ENCODE results near the gene DUSP10.

Gene DUSP10

DNA sequence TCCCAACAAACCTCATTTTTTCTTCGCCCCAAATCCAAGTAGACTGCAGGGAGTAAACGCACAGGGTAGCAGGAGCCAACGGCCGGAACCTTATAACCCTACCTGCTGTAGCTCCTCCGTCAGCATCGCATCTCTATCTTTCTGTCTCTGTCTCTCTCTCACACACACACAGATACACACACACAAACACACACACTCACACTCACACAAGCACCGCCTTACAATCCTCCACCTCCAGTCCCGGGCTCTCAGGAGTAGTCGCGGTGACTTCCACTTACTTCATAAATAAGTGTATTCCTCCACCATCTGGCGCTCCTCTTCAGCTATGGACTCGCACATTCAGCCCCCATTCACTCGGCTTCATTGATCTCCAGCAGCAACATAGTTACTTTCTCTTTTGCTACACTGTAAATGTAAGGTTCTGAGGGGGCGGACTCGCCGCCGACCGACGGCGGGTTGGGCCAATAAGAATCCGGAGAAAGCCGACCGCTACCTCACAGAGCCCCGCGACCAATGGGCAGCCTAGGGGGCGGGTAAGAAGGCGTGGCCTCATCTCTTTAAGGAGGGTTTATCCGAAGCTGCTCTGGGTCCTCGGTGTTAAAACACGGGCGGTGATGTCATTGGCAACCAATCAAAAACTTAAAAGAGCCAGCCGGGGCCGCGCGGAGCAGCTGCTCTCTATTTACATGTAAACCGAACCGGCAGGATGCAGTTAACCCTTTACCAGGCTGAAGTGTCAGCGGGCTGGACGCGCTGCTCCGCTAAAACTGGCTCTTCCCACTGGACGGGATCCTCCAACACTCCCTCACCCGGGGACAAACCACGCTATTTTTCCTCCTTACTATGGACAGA is at the start of gene DUSP10:
Gene DUSP10, minus strand, starts transcription at position 387 of the 852 bp plus-strand sequence. CDS start 2,345 bp downstream, outside the sequence.
- peak; percentile 96 for DNase-seq (ENCODE audit: low spot score)

DNA sequence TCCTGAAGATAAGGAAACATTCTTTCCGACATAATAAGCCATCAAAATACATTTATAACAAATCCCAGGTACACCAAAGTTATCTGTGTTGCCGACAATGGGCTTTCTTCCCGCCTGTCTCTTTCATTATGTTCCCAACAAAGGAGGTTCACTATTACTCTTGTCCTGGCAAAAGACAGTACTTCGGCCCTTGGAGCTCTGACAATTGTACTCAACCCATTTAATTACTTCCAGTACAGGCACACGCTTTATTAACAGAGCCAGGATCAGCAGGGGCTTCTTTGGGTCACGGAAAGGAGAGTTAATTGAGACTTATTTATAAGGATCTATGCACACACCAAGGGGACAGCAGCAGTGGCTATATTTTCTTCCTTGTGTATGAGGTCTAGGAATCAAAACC is 46.6 kb upstream of the DUSP10 start:
- no peak for DNase-seq (ENCODE audit: low spot score)

DNA sequence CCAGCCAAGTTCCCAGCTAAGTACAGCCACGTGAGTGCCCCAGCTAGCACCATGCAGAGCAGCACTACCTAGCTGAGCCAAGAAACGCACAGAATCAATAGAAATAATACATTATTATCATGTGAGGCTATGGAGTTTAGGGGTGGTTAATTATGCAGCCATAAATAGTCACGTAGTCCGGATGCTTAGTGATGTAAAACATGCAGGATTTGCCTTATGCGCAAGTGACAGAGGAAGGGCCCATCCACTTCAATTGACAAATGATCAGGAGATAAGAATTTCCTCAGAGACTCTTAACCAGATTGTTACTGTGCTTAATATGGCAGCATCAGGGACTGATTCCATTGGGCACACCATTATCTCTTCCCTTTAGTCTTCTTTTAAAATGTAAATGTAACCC is 44.8 kb upstream of the DUSP10 start:
- DNase-seq (ENCODE audit: low spot score) = no peak

DNA sequence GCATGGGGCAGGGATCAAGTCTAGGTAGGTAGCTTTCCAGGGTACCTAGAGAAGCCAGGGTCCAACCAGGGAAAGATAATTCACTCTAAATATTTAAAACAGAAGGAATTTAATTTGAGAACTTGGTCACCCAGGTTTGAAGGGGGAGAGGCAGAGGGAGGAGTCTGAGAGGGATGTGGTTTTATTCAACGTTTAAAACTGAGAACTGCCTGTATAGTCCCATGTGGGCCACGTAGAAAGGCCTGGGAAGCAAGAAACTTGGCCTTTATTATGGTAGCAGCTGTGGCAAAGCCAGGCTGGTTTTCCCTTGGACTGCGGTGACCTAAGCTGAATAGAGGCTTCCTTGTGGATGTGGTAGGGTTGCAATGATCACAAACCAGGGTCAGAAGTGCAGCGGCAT is 42.0 kb upstream of the DUSP10 start:
- no peak for DNase-seq (ENCODE audit: low spot score)

DNA sequence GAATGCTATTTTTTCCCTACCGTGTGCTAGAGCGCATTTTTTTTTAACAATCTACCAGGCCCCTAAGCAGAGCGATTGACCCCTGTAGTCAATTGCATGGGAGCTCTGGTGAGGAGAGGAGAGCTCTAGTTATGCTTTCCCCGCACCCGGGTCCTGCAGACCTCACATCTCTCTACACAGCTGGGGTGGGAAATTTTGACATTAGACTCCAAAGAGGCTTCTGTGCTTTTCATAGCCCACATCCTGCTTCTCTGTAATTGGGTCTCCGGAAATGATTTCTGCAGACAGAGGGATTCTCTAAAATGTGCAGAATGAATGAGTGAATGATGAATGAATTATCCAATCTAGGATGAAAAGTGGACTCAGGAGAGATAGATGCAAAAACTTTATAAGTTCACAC is 41.5 kb upstream of the DUSP10 start:
- DNase-seq (ENCODE audit: low spot score) = no peak

DNA sequence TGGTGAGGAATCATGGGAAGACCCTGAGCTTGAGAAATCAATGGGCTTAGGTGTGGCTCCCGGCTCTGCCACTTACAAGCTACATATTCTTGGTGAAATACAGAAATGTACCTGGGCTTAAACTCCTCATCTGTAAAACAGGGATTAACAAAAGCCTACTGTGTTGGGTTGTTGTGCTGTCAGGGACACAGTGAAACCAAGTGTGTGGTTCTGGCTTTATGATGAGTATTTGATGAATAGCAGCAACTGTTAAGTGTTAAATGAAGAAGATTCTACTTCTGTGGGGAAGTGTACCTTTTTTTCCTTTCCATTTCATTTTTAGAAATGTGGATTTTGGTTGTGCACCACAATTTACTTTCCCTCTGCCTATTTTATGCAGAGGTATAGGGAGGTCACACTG is 41.1 kb upstream of the DUSP10 start:
- DNase-seq (ENCODE audit: low spot score) = no peak

DNA sequence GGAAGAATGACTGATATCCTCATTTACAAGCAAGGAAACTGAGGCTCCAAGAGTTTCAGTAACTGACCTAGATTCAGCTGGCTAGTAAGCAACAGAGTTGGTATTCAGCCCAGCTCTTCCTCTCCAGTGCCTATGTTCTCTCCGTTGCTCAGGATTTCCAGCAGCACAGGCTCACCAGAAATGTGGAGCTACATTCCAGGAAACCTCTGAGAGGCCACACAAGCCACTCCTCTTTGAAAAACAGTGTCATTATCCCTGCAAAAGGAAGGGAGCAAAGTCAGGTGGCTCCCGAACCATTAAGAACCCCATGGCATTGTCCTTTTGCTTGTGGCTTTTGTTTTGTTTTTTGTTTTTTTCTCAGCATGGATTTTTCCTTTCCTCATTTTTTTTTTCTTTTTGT is 40.6 kb upstream of the DUSP10 start:
- DNase-seq (ENCODE audit: low spot score) = no peak

DNA sequence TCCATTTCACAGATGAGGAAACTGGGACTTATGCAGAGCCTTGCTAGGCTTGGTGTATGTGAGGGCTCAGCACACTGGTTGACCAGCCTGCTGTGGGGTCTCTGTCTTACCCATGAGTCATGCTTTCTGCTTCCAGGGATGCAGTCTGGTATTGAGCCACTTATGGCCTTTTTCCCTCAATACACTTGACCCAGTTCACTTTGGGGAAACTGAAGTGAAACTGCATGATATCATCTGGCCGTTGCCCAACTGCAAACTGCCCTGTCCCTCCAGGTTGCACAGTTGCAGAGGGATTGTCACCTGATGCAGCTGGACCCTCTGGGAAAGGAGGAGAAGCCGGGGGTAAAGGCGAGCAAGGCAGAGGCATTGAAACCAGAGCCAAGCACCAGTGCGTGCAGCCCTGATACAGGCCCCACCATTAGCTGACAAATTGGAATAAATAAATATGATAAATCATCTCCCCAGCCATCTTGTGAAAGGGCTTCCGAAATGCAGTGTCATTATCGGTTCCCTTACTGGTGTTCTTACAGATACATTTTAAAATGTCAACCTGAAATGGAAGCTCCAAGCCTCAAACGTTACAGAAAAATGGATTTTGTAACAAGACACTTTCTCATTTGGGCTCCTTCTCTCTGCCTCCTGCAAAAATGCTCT is 39.3 kb upstream of the DUSP10 start:
- DNase-seq (ENCODE audit: low spot score) = no peak

DNA sequence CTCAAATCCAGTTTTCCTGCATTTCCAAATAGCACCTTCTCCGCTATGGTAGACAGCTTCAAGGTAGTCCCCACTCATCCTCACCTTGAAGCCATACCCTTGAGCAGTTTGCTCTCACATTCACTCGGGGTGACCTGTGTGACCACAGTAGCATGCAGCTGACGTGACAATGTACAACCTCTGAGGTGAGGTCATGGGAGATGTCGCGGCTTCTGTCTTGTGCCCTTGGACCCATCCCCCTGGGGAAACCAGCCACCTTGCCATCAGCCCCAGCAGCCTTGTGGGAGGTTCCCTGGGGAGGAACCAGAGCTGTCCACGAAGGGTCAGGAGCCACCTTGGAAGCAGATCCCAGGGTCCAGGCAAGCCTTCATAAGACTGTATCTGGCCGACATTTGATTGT is 38.3 kb upstream of the DUSP10 start:
- DNase-seq (ENCODE audit: low spot score) = no peak

DNA sequence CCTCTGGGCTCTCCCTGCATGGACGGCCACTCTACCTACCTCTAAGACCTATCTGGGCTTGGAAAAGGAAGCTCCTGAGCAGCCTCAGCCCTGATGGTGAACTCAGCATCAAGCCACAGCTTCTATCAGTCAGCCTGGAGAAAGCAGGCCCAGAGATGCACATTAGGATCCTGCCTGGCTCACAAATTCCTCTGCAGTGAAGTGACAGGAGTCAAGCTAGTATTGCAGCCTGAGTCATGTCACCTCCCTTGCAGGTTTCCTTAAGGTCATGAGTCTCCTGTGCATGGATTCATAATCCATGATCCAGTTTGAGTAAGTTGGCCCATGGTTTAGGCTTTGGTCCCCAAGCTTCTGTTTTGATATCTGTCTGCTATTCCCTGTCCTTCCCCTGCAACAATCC is 37.9 kb upstream of the DUSP10 start:
- DNase-seq (ENCODE audit: low spot score) = no peak

DNA sequence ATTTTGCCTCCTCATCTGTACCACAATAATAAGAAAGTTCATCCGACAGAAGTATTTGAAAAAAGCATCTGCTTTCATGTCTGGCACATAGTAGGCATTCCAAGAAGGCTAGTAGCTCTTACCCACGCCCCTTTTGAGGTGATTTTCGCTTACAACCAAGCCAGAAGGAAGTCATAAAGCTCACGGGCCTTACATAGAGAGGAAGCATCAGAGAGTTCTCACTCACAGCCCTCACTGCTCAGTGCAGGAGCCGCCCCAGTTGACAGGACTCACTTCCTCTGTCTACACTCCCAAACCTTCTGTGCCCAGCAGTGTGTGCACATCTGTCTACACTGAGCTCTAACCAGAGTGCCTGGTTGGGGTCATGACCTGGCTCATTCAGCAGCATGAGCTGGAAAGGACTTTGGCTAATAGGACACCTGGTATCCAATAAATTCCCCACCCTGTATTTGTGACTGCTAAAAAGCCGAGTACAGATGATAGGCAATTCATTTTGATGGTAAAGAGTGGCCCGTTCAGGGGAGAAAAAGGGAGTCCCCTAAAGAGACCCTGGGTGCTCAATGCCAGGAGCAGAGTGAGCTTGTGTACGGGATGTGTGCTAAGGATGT is 36.8 kb upstream of the DUSP10 start:
- DNase-seq (ENCODE audit: low spot score) = no peak

DNA sequence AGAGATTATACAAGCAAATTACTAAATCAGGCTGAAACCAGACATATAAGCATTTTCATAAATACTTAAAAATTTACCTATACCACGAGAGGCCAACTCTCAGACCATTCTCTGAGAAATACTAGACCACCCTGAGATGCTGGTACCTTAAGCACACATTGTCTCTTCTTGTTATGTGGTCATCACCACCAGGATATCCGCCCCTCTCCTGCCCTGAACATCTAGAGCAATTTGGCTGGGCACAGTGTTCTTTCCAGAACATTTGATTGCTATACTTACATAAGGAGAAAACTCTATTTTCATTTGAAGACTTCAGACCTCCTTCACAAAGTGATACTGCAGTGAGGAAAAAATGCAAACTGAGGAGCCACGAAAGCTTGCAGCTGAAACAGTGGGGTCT is 36.2 kb upstream of the DUSP10 start:
- no peak for DNase-seq (ENCODE audit: low spot score)

DNA sequence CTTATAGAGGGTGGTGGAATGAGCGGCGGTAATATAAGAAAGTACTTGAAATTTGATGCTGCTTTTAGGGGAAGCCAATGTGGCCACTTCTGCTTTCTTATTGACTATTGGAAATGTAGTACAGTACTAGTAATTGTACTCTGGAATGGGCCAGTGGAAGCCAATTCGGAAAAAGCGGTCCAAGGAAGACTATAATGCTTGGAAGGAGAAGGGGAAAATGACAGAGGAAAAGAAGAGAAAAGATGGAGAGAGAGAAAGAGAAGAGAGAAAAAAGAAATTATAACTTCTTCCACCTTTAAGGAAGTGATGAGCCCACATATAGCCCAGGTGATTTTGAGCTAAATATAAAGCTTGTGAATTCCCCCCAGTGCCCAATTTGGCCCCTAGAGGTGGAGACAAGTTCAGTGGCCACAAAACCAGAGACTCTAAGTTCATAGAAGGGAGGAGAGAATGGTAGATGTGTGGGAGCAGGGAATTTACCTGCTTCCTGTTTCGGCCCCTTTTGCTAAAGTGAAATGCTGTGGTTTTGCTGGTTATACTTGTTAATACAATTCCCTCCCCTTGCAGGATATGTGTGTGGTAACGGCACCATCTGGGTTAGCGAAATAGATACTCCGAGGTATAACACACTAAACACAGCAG is 35.7 kb upstream of the DUSP10 start:
- no peak for DNase-seq (ENCODE audit: low spot score)

DNA sequence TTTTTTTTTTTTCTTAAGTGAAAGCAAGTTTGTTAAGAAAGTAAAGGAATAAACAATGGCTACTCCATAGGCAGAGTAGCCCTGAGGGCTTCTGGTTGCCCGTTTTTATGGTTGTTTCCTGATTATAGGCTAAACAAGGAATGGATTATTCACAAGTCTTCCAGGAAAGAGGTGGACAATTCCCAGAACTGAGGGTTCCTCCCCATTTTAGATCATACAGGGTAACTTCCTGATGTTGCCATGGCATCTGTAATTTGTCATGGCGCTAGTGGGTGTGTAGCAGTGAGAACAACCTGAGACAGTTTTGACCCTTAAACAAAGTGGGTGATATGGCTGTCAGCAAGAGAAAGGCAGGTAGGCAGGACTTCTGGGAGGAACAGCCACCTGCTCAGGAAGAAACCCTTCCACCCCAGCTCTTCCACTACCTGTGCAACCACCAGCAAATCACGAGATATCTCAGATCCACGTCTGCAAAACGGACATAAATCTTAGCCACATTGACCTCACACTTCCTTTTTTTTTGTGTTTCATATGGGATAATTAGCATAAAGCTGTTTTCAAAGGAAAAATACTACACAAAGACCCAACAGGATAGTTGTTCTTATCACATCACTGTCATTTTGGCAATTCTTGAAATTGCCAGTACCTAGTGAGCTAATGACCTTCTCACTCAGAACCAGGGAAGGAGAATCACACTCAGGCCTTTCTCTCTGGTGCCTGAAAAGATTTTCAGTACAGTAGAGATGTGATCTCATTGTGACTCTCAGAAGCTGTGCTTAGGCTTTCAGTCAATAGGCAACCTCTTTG is 34.8 kb upstream of the DUSP10 start:
- DNase-seq (ENCODE audit: low spot score) = no peak

DNA sequence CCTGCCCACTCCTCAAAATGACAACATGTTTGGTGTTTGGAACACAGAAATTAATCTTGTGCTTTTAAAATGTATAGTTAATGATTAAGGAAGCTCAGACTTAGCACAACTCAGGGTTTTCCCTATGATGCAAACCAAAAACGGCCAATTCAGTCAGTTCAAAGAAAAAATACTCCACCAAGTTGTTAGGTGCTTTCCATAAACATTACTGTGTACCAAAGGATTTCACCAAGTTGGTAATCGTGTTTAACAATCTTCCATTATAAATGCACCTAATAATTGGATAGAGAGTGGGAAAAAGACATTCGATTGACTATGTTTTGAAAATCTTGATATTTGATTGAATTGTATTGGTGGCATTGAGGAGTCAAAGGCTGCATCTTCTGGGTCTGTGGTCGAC is 33.3 kb upstream of the DUSP10 start:
- no peak for DNase-seq (ENCODE audit: low spot score)

DNA sequence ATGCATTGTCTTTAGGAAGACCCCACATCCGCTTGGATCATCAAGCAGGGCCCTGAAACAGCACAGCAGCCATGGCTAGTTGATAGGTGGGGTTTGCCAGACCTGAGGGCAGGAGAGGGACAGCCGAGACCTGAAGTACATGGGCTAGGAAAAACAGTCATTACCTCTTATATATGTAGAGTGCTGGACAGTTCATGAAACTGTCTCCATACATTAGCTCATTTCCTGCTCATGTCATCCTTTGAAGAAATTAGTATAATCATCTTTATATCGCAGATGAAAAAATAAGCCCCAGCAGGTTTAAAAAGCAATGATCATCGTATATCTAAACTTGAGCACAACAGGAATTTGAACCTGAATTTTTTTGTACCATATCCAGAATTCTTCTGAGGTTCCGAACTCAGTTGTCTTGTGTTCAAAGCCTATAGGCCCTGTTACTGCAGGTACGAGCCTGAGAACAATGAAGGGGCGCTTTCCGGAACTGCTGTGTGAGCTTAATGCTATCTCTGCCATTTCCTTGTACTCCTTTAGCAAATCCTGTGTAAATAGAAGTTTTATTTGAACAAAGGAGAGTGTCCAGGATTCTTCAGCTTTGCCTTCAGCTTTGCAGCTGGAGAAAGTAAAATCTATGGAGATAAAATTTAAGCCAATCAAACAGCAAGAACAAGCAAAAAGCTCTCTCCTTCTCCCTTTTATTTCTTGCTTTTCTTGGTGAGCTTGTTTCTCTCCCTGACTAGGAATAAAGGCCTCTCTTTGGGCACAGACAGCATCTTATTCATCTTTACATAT is 32.4 kb upstream of the DUSP10 start:
- no peak for DNase-seq (ENCODE audit: low spot score)

DNA sequence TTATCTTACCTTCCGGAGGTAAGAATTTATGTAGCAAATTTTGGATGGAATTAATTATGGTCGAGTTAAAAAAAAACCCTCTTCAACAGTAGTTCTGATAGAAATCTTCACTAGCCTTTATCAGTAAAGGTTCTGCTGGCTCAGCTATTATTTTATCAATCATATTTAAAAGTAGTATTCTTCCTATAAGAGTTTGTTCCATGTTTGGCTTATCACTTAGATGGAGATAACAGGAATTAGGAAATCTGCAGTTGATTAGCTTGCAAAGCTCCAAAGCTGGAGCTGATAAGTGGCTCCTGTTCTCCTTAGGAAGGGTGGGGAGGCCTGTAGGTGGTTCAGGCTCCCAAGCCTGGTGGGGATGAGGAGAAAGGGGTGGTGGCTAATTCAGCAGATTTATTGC is 31.5 kb upstream of the DUSP10 start:
- DNase-seq (ENCODE audit: low spot score) = no peak

DNA sequence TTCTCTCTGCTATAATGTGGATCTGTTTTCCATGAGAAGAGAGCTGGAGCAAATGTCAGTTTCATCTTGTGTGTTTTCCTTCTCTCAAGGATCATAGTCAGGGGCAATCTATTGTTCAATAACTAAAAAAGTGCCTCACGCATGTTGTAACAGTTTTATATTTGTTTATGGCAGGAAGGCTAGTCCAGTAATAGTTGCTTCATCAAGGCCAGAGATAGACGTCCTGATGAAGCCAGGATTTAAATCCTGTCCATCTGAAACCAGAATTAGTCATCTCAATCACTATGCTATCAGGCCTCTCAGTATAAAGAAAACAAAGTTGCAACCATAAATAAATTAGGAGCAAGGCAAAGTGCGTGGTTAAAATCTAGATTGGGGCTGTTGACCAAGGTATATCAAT is 30.2 kb upstream of the DUSP10 start:
- no peak for DNase-seq (ENCODE audit: low spot score)

DNA sequence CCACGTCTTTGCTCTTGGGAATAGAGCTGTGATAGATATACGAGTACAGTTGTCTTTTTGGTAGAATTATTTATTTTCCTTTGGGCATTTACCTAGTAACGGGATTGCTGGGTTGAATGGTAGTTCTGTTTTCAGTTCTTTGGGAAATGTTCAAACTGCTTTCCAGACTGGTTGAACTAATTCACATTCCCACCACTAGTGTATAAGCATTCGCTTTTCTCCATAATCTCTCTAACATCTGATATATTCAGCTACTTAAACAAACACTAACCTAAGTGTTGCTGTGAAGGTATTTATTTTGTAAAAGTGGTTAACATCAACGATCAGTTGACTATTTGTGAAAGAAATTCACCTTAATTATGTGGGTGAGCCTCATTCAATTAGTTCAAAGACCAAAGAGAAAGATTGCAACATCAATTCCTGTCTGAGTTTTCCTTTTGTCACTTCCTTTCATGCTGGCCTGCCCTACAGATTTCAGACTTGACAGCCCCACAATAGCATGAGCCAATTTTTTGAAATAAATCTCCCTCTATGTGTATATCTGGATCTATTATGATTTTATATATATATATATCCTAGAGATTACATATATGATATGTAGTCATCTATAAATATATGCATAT is 26.7 kb upstream of the DUSP10 start:
- DNase-seq (ENCODE audit: low spot score) = no peak

DNA sequence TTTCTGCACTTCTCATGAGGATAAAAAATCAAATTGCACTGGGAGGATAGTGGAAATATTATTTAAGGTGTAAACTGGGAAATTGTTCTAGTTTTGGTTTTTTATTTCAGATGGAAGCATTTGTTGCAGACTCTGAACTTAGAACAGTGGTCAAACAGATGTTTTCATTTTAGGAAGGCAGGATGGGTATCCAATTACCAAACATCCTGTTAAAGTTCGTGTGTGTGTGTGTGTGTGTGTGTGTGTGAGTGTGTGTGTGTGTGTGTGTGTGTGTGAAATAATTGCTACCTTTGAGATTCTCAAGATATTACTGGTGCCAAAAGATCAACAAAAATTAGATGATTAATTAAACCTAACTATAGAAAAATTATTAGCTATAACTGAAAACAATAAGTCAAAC is 24.3 kb upstream of the DUSP10 start:
- no peak for DNase-seq (ENCODE audit: low spot score)

DNA sequence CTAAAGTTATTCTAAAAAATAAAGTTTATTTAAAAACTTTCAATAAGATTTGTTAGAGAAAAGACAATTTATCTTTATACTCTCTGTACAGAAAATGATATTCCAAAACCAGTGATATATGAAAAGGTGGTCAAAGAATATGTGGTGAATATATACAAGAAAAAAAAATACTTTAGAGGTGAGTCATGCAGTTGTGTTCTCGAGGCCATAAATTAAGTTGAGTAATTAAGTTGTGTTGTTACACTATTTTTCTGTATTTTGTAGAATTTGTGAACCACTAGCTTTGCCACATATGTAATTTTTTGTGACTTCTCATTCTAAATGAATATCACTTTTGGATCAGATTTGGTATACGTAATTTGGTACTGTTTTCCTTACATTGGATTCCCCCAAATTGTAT is 23.6 kb upstream of the DUSP10 start:
- DNase-seq (ENCODE audit: low spot score) = no peak
